ENCODE data around the gene CDH23. TPM values are rescaled to one million over a fixed set of nuclear protein-coding genes. Genes with fewer than 3 reads are reported as not detected.

Gene CDH23
- total RNA-seq, 1 experiment from 2014 or later = 7.8 TPM

DNA sequence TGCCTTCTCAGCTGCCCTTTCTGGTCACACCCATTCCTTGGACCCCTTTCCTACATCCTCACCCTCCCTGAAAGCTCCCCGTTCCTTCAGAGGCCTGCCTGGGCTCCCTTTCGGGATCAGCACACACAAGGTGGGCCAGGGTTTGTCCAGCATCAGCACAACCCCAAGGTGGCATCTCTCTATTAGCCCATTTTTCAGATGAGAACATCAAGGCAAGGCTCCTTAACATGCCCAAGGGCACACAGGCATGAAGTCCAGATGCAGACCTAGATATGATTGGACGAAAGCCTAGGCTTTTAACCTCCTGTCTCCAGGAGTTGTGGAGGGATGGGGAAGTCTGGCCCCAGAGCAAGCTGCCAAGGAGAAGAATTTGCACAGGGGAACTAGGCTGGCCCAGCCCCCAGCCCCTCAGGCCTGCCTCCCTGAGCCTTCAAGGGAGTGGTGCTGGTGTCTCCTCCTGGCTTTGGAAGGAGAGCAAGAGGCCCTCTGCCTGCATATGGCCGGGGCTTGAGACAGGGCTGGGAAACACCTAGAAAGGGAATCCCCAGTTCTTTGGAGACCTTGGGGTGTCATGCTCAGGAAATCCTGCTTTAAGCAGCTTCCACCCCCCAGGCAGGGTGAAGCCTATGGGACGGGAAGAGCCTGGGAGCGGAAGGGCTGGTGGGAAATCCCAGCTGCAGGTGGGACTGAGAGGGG, 385.6 kb downstream of the CDH23 start:
- Histone ChIP-seq H3K79me2 (ENCODE audit: low read depth) (no peaks in the 10 kb centered on the region), H3K4me2 (no peak overlapping the region), H3K9me3 (ENCODE audit: insufficient read depth, low read depth) (no peaks in the 10 kb centered on the region), H2AFZ (no peak overlapping the region), H3K4me1 (replicated peaks; ENCODE audit: insufficient read depth) (no peaks in the 10 kb centered on the region), H3K27me3 (ENCODE audit: insufficient read depth, low read depth) (no peaks in the 10 kb centered on the region), H3K9me2 (ENCODE audit: insufficient read depth) (no peaks in the 10 kb centered on the region), H3K4me3 (no peak overlapping the region), H4K20me1 (ENCODE audit: insufficient read depth) (no peaks in the 10 kb centered on the region), H3K27ac (no peak overlapping the region), H3K36me3 (ENCODE audit: low read depth) (no peaks in the 10 kb centered on the region), H3F3A (ENCODE audit: insufficient read depth, low read depth) (no peaks in the 10 kb centered on the region)
- POLR2A ChIA-PET (ENCODE audit: unreplicated experiment) = no interaction called here
- BruUV-seq (replicated peaks) = no TSS peak
- CTCF ChIA-PET = no interaction called here
- intact Hi-C loops (cut with micrococcal nuclease; ENCODE audit: unreplicated experiment) = no loop called here
- no peak for DNase-seq
- TF ChIP-seq, protein P1, sequence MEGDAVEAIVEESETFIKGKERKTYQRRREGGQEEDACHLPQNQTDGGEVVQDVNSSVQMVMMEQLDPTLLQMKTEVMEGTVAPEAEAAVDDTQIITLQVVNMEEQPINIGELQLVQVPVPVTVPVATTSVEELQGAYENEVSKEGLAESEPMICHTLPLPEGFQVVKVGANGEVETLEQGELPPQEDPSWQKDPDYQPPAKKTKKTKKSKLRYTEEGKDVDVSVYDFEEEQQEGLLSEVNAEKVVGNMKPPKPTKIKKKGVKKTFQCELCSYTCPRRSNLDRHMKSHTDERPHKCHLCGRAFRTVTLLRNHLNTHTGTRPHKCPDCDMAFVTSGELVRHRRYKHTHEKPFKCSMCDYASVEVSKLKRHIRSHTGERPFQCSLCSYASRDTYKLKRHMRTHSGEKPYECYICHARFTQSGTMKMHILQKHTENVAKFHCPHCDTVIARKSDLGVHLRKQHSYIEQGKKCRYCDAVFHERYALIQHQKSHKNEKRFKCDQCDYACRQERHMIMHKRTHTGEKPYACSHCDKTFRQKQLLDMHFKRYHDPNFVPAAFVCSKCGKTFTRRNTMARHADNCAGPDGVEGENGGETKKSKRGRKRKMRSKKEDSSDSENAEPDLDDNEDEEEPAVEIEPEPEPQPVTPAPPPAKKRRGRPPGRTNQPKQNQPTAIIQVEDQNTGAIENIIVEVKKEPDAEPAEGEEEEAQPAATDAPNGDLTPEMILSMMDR (conservative IDR thresholded peaks at IDR 0.05) = no peak
- no peak for TF ChIP-seq EZH2 (IDR thresholded peaks at IDR 0.05; ENCODE audit: low read depth)

DNA sequence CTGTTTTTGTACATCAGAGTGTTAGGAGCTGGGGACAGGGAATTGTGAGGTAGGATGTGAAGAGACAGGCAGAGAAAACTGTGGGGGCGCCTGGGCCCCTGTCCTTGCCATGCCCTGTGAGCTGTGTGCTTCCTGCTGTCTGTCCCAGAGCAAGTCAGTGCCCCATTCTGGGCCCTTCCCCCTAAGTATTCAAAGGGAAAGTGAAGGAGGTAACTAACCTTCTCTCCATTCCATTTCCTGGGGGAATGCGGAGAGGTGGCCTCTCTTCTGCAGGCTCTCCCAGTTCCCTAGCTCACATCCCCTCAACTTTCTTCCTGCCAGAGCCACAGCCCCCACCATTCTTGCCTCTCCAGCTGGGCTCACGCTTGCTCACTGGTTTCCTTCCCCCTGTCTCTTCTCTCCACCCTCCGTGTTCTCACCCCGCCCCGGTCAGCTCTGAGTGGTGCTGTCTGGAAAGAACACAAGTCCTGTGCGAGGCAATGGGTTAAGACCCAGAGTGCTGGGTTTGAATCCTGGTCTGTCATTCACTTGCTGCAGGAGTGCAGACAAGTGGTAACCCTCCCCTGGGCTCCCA, 386.3 kb downstream of the CDH23 start:
- H3K4me1 ChIP-seq (replicated peaks; ENCODE audit: insufficient read depth) = no peaks in the 10 kb centered on the region
- POLR2A ChIA-PET (ENCODE audit: unreplicated experiment) = no interaction called here

GRCh38 chr10:71783917-71784678, 387.4 kb downstream of the CDH23 start:
- no peak overlapping the region for H2AFZ ChIP-seq
- no peaks in the 10 kb centered on the region for H3F3A ChIP-seq (ENCODE audit: insufficient read depth, low read depth)
- DNase-seq = no peak
- CTCF ChIA-PET = interaction anchor here (0.5 kb wide), 1 partner anchor 25 kb away, joined by 19 read pairs; no protein-coding TSS in a partner anchor
- BruUV-seq (replicated peaks) = no TSS peak
- H3K36me3 ChIP-seq (ENCODE audit: low read depth) = no peaks in the 10 kb centered on the region
- POLR2A ChIA-PET (ENCODE audit: unreplicated experiment) = no interaction called here
- no peaks in the 10 kb centered on the region for H3K9me2 ChIP-seq (ENCODE audit: insufficient read depth)
- no peaks in the 10 kb centered on the region for H4K20me1 ChIP-seq (ENCODE audit: insufficient read depth)
- no peak overlapping the region for H3K4me2 ChIP-seq
- no peak overlapping the region for H3K27ac ChIP-seq
- no peaks in the 10 kb centered on the region for H3K4me1 ChIP-seq (replicated peaks; ENCODE audit: insufficient read depth)
- H3K79me2 ChIP-seq (ENCODE audit: low read depth) = no peaks in the 10 kb centered on the region
- H3K9me3 ChIP-seq (ENCODE audit: insufficient read depth, low read depth) = no peaks in the 10 kb centered on the region
- intact Hi-C loops (cut with micrococcal nuclease; ENCODE audit: unreplicated experiment) = no loop called here
- no peak for TF ChIP-seq EZH2 (IDR thresholded peaks at IDR 0.05; ENCODE audit: low read depth)
- TF ChIP-seq, protein P1 (conservative IDR thresholded peaks at IDR 0.05) = no peak
- no peak overlapping the region for H3K4me3 ChIP-seq
- no peaks in the 10 kb centered on the region for H3K27me3 ChIP-seq (ENCODE audit: insufficient read depth, low read depth)

More for the DNA sequence above, 386.3 kb downstream of the CDH23 start:
- Histone ChIP-seq H3K36me3 (ENCODE audit: low read depth) (no peaks in the 10 kb centered on the region), H3K9me2 (ENCODE audit: insufficient read depth) (no peaks in the 10 kb centered on the region), H3K27ac (no peak overlapping the region), H3K9me3 (ENCODE audit: insufficient read depth, low read depth) (no peaks in the 10 kb centered on the region), H2AFZ (no peak overlapping the region), H3K4me3 (no peak overlapping the region), H3K4me2 (no peak overlapping the region), H3K27me3 (ENCODE audit: insufficient read depth, low read depth) (no peaks in the 10 kb centered on the region), H3K79me2 (ENCODE audit: low read depth) (no peaks in the 10 kb centered on the region), H3F3A (ENCODE audit: insufficient read depth, low read depth) (no peaks in the 10 kb centered on the region), H4K20me1 (ENCODE audit: insufficient read depth) (no peaks in the 10 kb centered on the region)
- CTCF ChIA-PET = no interaction called here
- no TSS peak for BruUV-seq (replicated peaks)
- DNase-seq = no peak
- intact Hi-C loops (cut with micrococcal nuclease; ENCODE audit: unreplicated experiment) = no loop called here
- TF ChIP-seq, protein P1 (conservative IDR thresholded peaks at IDR 0.05) = no peak
- no peak for TF ChIP-seq EZH2 (IDR thresholded peaks at IDR 0.05; ENCODE audit: low read depth)
